22Rv1 (cell line): Measurements from ENCODE around the gene LSAMP.

ENCODE experiments used
- H3K27ac ChIP-seq: fragments of 450-650 bp; 2 replicates; pipeline ENCODE4 v1.5.1; 2017
- ZFX ChIP-seq: fragments of 450-650 bp; IDR thresholded peaks from 2 replicates; pipeline ENCODE4 v1.6.1; 2017; ENCODE audit warnings: antibody characterized with exemption, borderline replicate concordance
- TF ChIP-seq, protein P1 (sequence below): fragments of 450-650 bp; IDR thresholded peaks from 2 replicates; pipeline ENCODE4 v1.5.1; 2017; ENCODE audit warnings: mild to moderate bottlenecking

The LSAMP gene

DNA sequence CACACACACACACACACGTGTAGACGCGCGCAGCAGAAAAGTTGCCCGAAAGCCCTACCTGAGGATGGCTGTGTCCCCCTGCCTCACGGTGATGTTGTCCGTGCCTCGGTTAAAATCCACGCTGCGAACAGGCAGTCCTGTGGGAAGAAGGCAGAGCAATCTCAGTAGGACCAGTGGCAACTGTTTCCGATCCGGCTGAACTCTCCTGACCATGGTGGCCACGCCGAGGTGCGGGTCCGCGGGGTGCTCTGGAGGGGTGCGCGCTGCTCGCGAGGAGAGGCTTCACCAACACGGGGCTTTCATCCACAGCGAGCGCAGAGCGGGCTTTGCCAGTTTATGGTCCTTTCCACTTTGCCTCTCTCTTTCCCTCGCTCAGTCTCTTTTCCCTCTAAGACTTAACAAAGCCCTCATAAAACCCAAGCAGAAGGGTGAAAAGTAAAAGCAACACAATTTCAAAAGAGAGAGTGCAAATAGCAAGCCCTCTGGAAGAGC is 422 bp downstream of the LSAMP start:
- TF ChIP-seq, protein P1, sequence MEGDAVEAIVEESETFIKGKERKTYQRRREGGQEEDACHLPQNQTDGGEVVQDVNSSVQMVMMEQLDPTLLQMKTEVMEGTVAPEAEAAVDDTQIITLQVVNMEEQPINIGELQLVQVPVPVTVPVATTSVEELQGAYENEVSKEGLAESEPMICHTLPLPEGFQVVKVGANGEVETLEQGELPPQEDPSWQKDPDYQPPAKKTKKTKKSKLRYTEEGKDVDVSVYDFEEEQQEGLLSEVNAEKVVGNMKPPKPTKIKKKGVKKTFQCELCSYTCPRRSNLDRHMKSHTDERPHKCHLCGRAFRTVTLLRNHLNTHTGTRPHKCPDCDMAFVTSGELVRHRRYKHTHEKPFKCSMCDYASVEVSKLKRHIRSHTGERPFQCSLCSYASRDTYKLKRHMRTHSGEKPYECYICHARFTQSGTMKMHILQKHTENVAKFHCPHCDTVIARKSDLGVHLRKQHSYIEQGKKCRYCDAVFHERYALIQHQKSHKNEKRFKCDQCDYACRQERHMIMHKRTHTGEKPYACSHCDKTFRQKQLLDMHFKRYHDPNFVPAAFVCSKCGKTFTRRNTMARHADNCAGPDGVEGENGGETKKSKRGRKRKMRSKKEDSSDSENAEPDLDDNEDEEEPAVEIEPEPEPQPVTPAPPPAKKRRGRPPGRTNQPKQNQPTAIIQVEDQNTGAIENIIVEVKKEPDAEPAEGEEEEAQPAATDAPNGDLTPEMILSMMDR = no peak
- H3K27ac ChIP-seq = no peak overlapping the region

DNA sequence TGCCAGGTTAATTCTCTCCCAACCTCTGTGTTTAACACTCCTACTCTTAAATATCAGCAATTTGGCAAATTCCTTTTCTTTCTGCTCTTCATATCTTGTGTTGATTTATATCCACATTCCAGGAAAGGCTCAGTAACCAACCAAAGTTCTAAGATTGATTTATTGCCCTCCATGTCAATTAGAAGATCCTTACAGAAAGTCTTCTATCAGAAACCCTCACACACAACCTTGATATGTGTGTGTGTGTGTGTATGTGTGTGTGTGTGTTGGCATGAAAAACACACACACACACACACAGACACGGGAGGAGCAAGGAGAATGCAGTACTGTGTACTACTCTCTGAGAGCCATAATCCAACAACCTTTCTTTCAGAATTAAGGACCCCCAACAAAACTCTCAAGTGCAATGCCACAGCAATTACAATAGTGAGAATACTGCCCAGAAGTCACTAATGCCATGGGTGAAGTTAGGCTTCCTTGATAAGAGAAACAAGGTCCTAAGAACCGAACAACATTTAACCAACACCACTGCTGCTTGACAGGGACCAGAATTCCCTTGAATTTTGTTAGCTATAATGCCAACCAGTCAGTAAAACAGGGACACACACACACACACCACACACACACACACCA is 1.1 kb downstream of the LSAMP start:
- TF ChIP-seq, protein P1 = no peak
- no peak for TF ChIP-seq ZFX
- H3K27ac ChIP-seq = no peak overlapping the region

DNA sequence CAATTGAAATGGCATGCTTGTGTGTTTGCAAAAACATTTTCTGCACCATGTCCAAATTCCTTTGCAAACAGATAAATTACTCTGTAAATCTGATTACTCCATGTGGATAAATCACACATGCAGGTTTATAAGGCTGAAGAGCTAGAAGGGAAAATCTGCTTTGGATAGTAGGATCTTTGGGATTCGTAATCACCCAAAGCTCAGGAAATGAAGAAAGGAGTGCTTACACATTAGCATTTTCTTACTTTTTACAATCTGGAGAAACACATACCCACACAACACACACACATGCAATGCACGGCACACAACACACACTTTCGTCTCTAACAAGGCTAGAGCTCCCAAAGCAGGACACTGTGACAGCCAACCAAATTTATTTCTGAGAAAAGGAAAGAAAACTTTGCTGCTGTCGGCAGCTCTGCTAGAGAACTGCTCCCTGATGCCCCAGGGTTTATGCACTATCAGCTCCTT is 2.1 kb downstream of the LSAMP start:
- H3K27ac ChIP-seq = no peak overlapping the region
- TF ChIP-seq, protein P1 = no peak
- no peak for TF ChIP-seq ZFX

DNA sequence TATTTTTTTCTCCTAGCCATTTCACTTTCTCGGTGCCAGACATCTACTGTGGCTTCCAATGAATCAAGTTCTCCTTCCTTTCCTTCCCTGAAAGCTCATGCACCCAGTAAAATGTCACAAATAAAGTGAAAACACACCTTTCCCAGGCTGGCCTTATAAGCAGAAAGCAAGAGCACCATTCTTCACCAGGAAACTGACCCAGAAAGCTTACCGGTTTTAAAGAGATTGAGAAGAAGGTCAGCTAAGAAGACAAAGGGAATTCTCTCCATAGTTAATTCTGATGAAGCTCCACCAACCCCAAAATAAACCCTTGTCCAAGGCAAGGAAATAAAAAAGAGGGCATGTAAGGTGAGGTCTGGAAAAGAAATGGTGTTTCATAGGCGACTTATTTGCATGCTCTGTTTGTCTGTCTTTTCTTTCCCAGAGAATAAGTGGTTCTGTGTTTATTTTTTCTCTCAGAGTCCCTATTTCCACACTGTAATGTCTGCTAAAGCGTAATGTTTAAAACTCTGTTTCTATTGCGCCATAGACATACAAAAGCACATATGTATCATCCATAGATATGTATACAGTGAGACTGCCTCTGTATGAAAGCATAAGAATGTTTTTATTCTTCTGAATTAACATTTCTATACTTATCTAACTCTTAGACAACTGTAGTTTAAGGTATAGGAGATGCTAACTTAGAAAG is 2.8 kb downstream of the LSAMP start:
- TF ChIP-seq, protein P1 = no peak
- no peak for TF ChIP-seq ZFX
- H3K27ac ChIP-seq = no peak overlapping the region

DNA sequence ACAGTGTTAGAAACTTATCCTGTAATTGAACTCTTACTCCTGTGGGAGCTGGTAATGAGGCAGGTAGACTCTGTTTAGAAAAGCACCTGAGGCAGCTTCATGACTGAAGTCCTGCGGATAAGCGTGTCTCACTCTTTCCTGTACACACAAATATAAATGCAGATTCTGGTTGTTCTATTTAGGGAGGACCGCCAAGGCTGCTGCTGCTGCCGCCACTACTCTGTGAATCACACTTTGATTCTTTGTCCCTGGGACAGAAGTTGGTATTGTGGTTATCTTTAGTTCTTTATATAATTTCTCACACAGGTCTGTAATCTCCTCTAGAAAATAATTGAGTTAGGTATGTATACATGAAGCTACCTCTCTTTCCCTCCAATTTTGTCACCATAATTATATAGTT is 3.6 kb downstream of the LSAMP start:
- TF ChIP-seq ZFX = no peak
- TF ChIP-seq, protein P1 = no peak
- no peak overlapping the region for H3K27ac ChIP-seq

DNA sequence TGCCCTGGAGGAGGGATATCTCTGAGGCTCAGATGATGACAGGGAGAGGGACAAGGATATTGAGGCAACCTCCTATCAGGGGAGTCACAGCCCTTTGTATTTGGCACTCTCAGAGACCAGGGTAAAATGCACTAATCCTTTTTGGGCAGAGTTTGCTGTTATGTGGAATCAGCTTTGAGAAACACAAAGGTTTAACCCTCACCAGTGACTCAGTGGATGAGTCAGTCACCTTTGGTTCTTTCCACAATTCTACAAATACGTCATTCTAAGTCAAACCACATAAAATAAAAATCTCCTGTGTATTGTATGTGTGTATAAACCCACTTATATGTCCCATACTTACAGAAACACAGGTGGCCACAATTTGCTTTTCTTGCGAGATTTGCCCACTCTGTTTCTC is 5.1 kb downstream of the LSAMP start:
- H3K27ac ChIP-seq = no peak overlapping the region
- TF ChIP-seq ZFX = no peak
- TF ChIP-seq, protein P1 = no peak

DNA sequence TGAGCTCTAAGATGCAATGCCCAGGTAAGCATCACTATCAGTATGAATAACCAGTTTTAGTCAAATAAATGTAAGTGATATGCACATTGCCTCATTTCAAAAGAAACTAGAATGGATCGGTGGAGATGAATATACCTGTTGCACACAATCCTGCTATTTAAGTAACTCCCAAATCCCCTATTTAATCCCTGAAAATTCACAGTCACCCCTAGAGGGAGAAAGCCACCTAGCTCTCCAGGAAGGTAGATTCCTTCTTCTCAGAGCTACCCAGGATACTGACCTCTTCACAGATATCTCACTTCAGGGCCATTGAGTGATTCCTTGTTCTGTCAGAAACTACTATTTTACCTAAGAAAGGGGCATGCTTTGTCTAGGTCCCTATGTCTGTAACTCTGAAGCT is 11.7 kb downstream of the LSAMP start:
- no peak overlapping the region for H3K27ac ChIP-seq
- TF ChIP-seq ZFX = no peak
- TF ChIP-seq, protein P1 = no peak
